PC-3 (cell line): Measurements from ENCODE around the gene ZNF592. TPM values are rescaled to one million over a fixed set of nuclear protein-coding genes. Genes with fewer than 3 reads are reported as not detected.

ENCODE experiments used
- ATAC-seq: fragments of 200-7000 bp; cut with Tn5 transposase; 2 replicates; pipeline ENCODE4 v1.9.1; 2020; ENCODE audit warnings: mild to moderate bottlenecking, moderate library complexity
- BruUV-seq: library from RNA; stranded (reverse); fragments of 400-500 nt; replicated peaks from 2 replicates; lab custom pipeline; 2021; lab: Mats Ljungman, UMichigan
- CTCF ChIA-PET: fragments of 300-600 bp; sonication (Branson Sonifier 250); formaldehyde crosslinking; loops from one replicate; lab custom pipeline; 2022; ENCODE audit warnings: antibody characterized with exemption; lab: Charles Lee
- POLR2A ChIA-PET: fragments of 300-600 bp; sonication (Branson Sonifier 250); formaldehyde crosslinking; loops from one replicate; lab custom pipeline; 2022; ENCODE audit warnings: antibody characterized with exemption; ENCODE audit not compliant: unreplicated experiment; lab: Charles Lee
- DNase-seq: peaks from one replicate; pipeline ENCODE4 v3.0.0-alpha.2; 2015
- H2AFZ ChIP-seq: fragments of 300-600 bp; sonication (generic); 2 replicates; pipeline ENCODE4 v1.6.0; 2016; ENCODE audit warnings: antibody characterized with exemption, low read length
- H3F3A ChIP-seq: fragments of 300-600 bp; sonication (generic); one replicate; pipeline ENCODE4 v1.6.0; 2017; ENCODE audit warnings: antibody characterized with exemption, low read length, control low read depth, mild to moderate bottlenecking; ENCODE audit not compliant: unreplicated experiment
- H3K27ac ChIP-seq: fragments of 300-600 bp; sonication (generic); 2 replicates; pipeline ENCODE4 v1.5.1; 2016; ENCODE audit warnings: mild to moderate bottlenecking, low read length
- H3K27me3 ChIP-seq: fragments of 300-600 bp; sonication (generic); 2 replicates; pipeline ENCODE4 v1.6.1; 2016; ENCODE audit warnings: low read length, mixed read lengths
- H3K36me3 ChIP-seq: fragments of 300-600 bp; sonication (generic); 2 replicates; pipeline ENCODE4 v1.6.1; 2016; ENCODE audit warnings: low read depth, mixed run types, low read length, mixed read lengths
- H3K4me1 ChIP-seq: fragments of 300-600 bp; sonication (generic); 2 replicates; pipeline ENCODE4 v1.5.1; 2016; ENCODE audit warnings: low read length; ENCODE audit not compliant: insufficient read depth
- H3K4me2 ChIP-seq: fragments of 300-600 bp; sonication (generic); 2 replicates; pipeline ENCODE4 v1.6.0; 2016; ENCODE audit warnings: low read length
- H3K4me3 ChIP-seq: fragments of 300-600 bp; sonication (generic); 2 replicates; pipeline ENCODE4 v1.5.1; 2016; ENCODE audit warnings: mild to moderate bottlenecking, low read length, mixed read lengths
- H3K79me2 ChIP-seq: fragments of 300-600 bp; sonication (generic); 2 replicates; pipeline ENCODE4 v1.6.1; 2017; ENCODE audit warnings: low read length, mixed read lengths
- H3K9ac ChIP-seq: fragments of 300-600 bp; sonication (generic); 2 replicates; pipeline ENCODE4 v1.6.0; 2016; ENCODE audit warnings: mild to moderate bottlenecking, low read length
- H3K9me2 ChIP-seq: fragments of 300-600 bp; sonication (generic); replicated peaks from 2 replicates; pipeline ENCODE4 v1.6.1; 2016; ENCODE audit warnings: mixed run types, low read length, mixed read lengths
- H3K9me3 ChIP-seq: fragments of 300-600 bp; sonication (generic); 2 replicates; pipeline ENCODE4 v1.6.1; 2016; ENCODE audit warnings: low read length, mixed read lengths
- H4K20me1 ChIP-seq: fragments of 300-600 bp; sonication (generic); 2 replicates; pipeline ENCODE4 v1.6.1; 2016; ENCODE audit warnings: low read length, mixed read lengths
- EZH2 ChIP-seq: fragments of 300-600 bp; sonication (generic); IDR thresholded peaks from one replicate; pipeline ENCODE4 v1.6.1; 2017; ENCODE audit warnings: antibody characterized with exemption, mild to moderate bottlenecking, low read length; ENCODE audit not compliant: unreplicated experiment
- EZH2phosphoT487 ChIP-seq: fragments of 300-600 bp; sonication (generic); IDR thresholded peaks from 2 replicates; pipeline ENCODE4 v1.6.1; 2018; ENCODE audit warnings: mild to moderate bottlenecking, antibody characterized with exemption, low read length, borderline replicate concordance
- intact Hi-C: fragments of 100-400 bp; cut with micrococcal nuclease; formaldehyde crosslinking; loops from 2 replicates; pipeline ENCODE4 v1.9.0; 2023
- total RNA-seq: library from RNA; depleted of rRNA; stranded (reverse); fragments of >200 nt; gene quantifications from 2 replicates; pipeline ENCODE4 v1.2.3, GENCODE V29; 2014
- TF ChIP-seq, protein P1 (sequence below): fragments of 300-600 bp; sonication (generic); conservative IDR thresholded peaks from 2 replicates; pipeline ENCODE4 v1.5.1; 2017; ENCODE audit warnings: antibody characterized with exemption, low read depth, mild to moderate bottlenecking, low read length

The ZNF592 gene
- total RNA-seq, 1 experiment from 2014 or later = 12.3 TPM

DNA sequence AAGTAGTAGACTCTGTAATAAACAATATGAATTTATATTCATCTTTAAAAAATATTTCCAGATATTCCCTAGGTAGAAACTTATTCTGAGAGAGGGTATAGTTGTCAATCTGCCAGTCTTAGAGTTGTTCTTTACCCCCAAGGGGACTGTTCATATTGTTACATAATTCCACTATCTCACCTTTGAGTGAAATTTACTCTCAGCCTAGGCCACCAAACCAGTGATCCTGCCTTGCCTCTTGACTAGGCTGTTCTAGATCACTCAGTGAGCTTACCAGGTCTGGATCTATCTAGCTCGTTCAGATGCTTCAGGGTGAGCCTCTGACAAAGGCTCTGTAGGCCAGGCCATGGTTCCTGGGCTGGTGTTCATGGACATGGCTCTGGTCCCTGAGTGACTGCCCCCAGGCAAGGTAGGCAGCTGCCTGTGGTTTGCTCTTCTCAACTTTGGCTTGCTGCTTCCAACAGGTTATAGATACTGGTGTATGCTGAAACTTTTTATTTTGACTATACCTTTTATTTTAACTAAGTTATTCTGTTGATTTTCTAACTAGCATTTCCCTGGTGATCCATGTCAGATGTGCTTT, 27.6 kb downstream of the ZNF592 start:
- H3K4me1 ChIP-seq = no peaks in the 10 kb centered on the region
- H3K9me3 ChIP-seq = no peaks in the 10 kb centered on the region
- H2AFZ ChIP-seq = no peak overlapping the region
- H3F3A ChIP-seq = no peaks in the 10 kb centered on the region
- TF ChIP-seq EZH2 = no peak
- TF ChIP-seq EZH2phosphoT487 = no peak
- TF ChIP-seq, protein P1, sequence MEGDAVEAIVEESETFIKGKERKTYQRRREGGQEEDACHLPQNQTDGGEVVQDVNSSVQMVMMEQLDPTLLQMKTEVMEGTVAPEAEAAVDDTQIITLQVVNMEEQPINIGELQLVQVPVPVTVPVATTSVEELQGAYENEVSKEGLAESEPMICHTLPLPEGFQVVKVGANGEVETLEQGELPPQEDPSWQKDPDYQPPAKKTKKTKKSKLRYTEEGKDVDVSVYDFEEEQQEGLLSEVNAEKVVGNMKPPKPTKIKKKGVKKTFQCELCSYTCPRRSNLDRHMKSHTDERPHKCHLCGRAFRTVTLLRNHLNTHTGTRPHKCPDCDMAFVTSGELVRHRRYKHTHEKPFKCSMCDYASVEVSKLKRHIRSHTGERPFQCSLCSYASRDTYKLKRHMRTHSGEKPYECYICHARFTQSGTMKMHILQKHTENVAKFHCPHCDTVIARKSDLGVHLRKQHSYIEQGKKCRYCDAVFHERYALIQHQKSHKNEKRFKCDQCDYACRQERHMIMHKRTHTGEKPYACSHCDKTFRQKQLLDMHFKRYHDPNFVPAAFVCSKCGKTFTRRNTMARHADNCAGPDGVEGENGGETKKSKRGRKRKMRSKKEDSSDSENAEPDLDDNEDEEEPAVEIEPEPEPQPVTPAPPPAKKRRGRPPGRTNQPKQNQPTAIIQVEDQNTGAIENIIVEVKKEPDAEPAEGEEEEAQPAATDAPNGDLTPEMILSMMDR = no peak
- ChIA-PET POLR2A (no interaction called here), CTCF (no interaction called here)
- H3K79me2 ChIP-seq = peaks cover 65% of the 10 kb centered on the region
- ATAC-seq (no peak), DNase-seq (no peak)
- no TSS peak for BruUV-seq
- no peaks in the 10 kb centered on the region for H4K20me1 ChIP-seq
- no peaks in the 10 kb centered on the region for H3K9me2 ChIP-seq
- no peak overlapping the region for H3K4me2 ChIP-seq
- H3K27ac ChIP-seq = no peak overlapping the region
- intact Hi-C loops = no loop called here
- 0 out of 2 replicates have a peak, but pooled peaks cover 3% of the 10 kb centered on the region for H3K36me3 ChIP-seq
- H3K9ac ChIP-seq = no peak overlapping the region
- no peaks in the 10 kb centered on the region for H3K27me3 ChIP-seq
- no peak overlapping the region for H3K4me3 ChIP-seq

DNA sequence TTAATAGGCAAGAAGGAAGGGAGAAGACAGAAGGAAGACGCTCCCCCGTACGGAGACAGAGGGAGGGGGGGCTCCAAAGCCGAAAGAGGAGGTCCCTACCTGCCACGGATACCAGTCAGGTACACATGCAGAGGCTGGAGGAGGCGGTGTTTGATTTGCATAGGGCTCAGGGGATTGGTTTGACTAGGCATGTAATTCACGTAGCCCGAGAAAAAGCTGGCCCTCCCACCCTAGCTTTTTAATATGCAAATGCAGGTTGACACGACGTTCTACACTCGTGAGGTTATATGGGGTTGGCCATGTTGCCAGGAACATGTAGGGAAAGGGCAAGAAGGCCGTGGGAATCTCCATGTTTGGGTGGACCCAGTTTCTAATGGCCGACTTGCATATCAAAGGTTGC, 29.8 kb downstream of the ZNF592 start:
- Histone ChIP-seq H3K4me1 (no peaks in the 10 kb centered on the region), H3K27me3 (no peaks in the 10 kb centered on the region), H3K27ac (no peak overlapping the region), H3K9ac (no peak overlapping the region), H3K4me2 (no peak overlapping the region), H3F3A (no peaks in the 10 kb centered on the region), H3K79me2 (peaks cover 50% of the 10 kb centered on the region), H4K20me1 (no peaks in the 10 kb centered on the region), H3K4me3 (no peak overlapping the region), H3K9me3 (no peaks in the 10 kb centered on the region), H2AFZ (no peak overlapping the region), H3K36me3 (peaks cover 17% of the 10 kb centered on the region; the same call in 1 of the 2 replicates), H3K9me2 (no peaks in the 10 kb centered on the region)
- intact Hi-C loops = no loop called here
- DNase-seq (no peak), ATAC-seq (no peak)
- ChIA-PET POLR2A (no interaction called here), CTCF (no interaction called here)
- TF ChIP-seq EZH2phosphoT487 = no peak
- no peak for TF ChIP-seq EZH2
- TF ChIP-seq, protein P1 = no peak
- BruUV-seq = no TSS peak

DNA sequence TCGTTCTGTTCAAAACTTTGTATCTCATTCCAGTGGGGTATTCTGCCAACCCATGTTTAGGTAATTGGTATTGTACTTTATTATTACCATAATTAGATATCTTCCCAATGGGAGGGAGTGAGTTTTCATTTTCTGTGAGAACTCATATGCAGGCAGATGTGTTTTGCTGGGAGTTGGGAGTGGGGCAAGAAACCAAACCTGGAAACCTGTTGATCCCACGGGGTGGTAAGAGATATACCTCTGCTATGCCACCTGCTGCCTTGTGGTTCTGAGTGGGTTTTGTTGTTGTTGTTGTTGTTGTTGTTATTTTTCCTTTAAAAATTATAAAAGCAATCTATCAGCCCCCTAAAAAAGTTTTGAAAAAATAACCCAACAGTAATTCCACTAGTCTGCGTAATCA, 32.1 kb downstream of the ZNF592 start:
- Histone ChIP-seq H3F3A (no peaks in the 10 kb centered on the region), H3K9me2 (no peaks in the 10 kb centered on the region), H2AFZ (no peak overlapping the region), H4K20me1 (no peaks in the 10 kb centered on the region), H3K9me3 (no peaks in the 10 kb centered on the region), H3K27me3 (no peaks in the 10 kb centered on the region), H3K36me3 (peaks cover 31% of the 10 kb centered on the region), H3K4me1 (no peaks in the 10 kb centered on the region), H3K27ac (no peak overlapping the region), H3K9ac (no peak overlapping the region), H3K79me2 (peaks cover 36% of the 10 kb centered on the region), H3K4me2 (no peak overlapping the region), H3K4me3 (no peak overlapping the region)
- intact Hi-C loops = no loop called here
- ATAC-seq = no peak
- TF ChIP-seq EZH2phosphoT487 (no peak), EZH2 (no peak)
- TF ChIP-seq, protein P1 = no peak
- ChIA-PET POLR2A (no interaction called here), CTCF (no interaction called here)
- BruUV-seq = no TSS peak
- DNase-seq = no peak
